Neuronal stem cell (in vitro differentiated cells): Measurements from ENCODE around the gene CDR2L.

Source experiments
- DNase-seq: peaks from one replicate; pipeline ENCODE4 v3.0.0-alpha.2; 2013; ENCODE audit warnings: low spot score
- H2AFZ ChIP-seq: one replicate; pipeline ENCODE4 v1.6.1; 2013; ENCODE audit warnings: mild to moderate bottlenecking, low read length, inconsistent platforms
- H2AK5ac ChIP-seq: 2 replicates; pipeline ENCODE4 v1.6.1; 2013; ENCODE audit warnings: low read depth, mild to moderate bottlenecking, inconsistent platforms, low read length, moderate library complexity, mixed read lengths
- H2BK120ac ChIP-seq: 2 replicates; pipeline ENCODE4 v1.6.1; 2013; ENCODE audit warnings: low read depth, mild to moderate bottlenecking, inconsistent platforms, low read length, moderate library complexity, mixed read lengths
- H2BK12ac ChIP-seq: one replicate; pipeline ENCODE4 v1.6.1; 2013; ENCODE audit warnings: low read length, inconsistent platforms
- H2BK15ac ChIP-seq: 2 replicates; pipeline ENCODE4 v1.6.1; 2013; ENCODE audit warnings: mild to moderate bottlenecking, low read length, inconsistent platforms, mixed read lengths
- H2BK5ac ChIP-seq: one replicate; pipeline ENCODE4 v1.6.1; 2013; ENCODE audit warnings: inconsistent platforms, mild to moderate bottlenecking, low read length, moderate library complexity
- H3K14ac ChIP-seq: one replicate; pipeline ENCODE4 v1.6.1; 2013; ENCODE audit warnings: low read length, inconsistent platforms
- H3K18ac ChIP-seq: 2 replicates; pipeline ENCODE4 v1.6.1; 2013; ENCODE audit warnings: low read length, inconsistent platforms
- H3K23ac ChIP-seq: 2 replicates; pipeline ENCODE4 v1.6.1; 2013; ENCODE audit warnings: low read depth, mild to moderate bottlenecking, mixed read lengths, low read length, inconsistent platforms; ENCODE audit not compliant: poor library complexity
- H3K27ac ChIP-seq: replicated peaks from 3 replicates; pipeline ENCODE4 v1.5.1; 2013; ENCODE audit warnings: low read length, inconsistent platforms
- H3K27me3 ChIP-seq, 3 experiments: 2 replicates each; pipeline ENCODE4 v1.6.1; 2013; ENCODE audit warnings: low read length in 3 of 3, mild to moderate bottlenecking in 2 of 3, inconsistent platforms in 1 of 3, low read depth in 1 of 3, mixed read lengths in 1 of 3, moderate library complexity in 1 of 3; ENCODE audit not compliant: control insufficient read depth in 3 of 3, insufficient read depth in 3 of 3
- H3K36me3 ChIP-seq, 2 donors: replicated peaks in 1 of 2; 2 replicates each; pipeline ENCODE4 v1.6.1; 2013; ENCODE audit warnings: low read length in 2 of 2; ENCODE audit not compliant: control insufficient read depth in 2 of 2, insufficient read depth in 2 of 2
- H3K4ac ChIP-seq: 2 replicates; pipeline ENCODE4 v1.6.1; 2013; ENCODE audit warnings: inconsistent platforms, mild to moderate bottlenecking, low read length, moderate library complexity
- H3K4me1 ChIP-seq, 2 donors: 1 replicate in 1 of 2; 2 replicates in 1 of 2; pipeline ENCODE4 v1.6.1; 2013; ENCODE audit warnings: low read length in 2 of 2, low read depth in 1 of 2; ENCODE audit not compliant: control insufficient read depth in 2 of 2, insufficient read depth in 1 of 2
- H3K4me2 ChIP-seq: one replicate; pipeline ENCODE4 v1.6.1; 2013; ENCODE audit warnings: mild to moderate bottlenecking, low read length, inconsistent platforms; ENCODE audit not compliant: insufficient read depth, poor library complexity, severe bottlenecking
- H3K4me3 ChIP-seq, 2 donors: 2 replicates each; pipeline ENCODE4 v1.5.1; 2013; ENCODE audit warnings: low read length in 2 of 2, mild to moderate bottlenecking in 2 of 2, inconsistent platforms in 1 of 2, moderate library complexity in 1 of 2
- H3K79me1 ChIP-seq: one replicate; pipeline ENCODE4 v1.6.1; 2013; ENCODE audit warnings: low read depth, mild to moderate bottlenecking, inconsistent platforms, low read length, moderate library complexity
- H3K9ac ChIP-seq: one replicate; pipeline ENCODE4 v1.6.1; 2013; ENCODE audit warnings: mild to moderate bottlenecking, low read depth, low read length, inconsistent platforms; ENCODE audit not compliant: poor library complexity
- H3K9me3 ChIP-seq, 2 donors: replicated peaks in 1 of 2; 2 replicates each; pipeline versions ENCODE3 to v1.6.1; 2013; ENCODE audit warnings: low read length in 2 of 2, mild to moderate bottlenecking in 2 of 2, inconsistent platforms in 1 of 2, low read depth in 1 of 2, mixed read lengths in 1 of 2, moderate library complexity in 1 of 2; ENCODE audit not compliant: control insufficient read depth in 2 of 2, insufficient read depth in 1 of 2
- H4K8ac ChIP-seq: one replicate; pipeline ENCODE4 v1.6.1; 2013; ENCODE audit warnings: low read depth, mild to moderate bottlenecking, inconsistent platforms, low read length, moderate library complexity
- H4K91ac ChIP-seq: one replicate; pipeline ENCODE4 v1.6.1; 2013; ENCODE audit warnings: low read length, low read depth, mild to moderate bottlenecking, inconsistent platforms; ENCODE audit not compliant: poor library complexity
- WGBS, 2 donors: extraction: QIAGEN DNeasy Blood & Tissue Kit; methylation state at CpG; one replicate each; pipeline ENCODE4 v1.1.7; 2013; ENCODE audit warnings: missing lambda C conversion rate in 2 of 2, mixed read lengths in 1 of 2; ENCODE audit not compliant: insufficient read length in 2 of 2, insufficient replicate concordance in 1 of 2; ENCODE audit errors: extremely low coverage in 2 of 2; 5-methylcytosine and 5-hydroxymethylcytosine counted together

The CDR2L gene

GRCh38 chr17:75032720-75033280 lies 45.4 kb downstream of the CDR2L start:
- DNase-seq = no peak
- no CpG with 5 or more reads among the region's 13 CpGs for WGBS, 2 donors

DNA sequence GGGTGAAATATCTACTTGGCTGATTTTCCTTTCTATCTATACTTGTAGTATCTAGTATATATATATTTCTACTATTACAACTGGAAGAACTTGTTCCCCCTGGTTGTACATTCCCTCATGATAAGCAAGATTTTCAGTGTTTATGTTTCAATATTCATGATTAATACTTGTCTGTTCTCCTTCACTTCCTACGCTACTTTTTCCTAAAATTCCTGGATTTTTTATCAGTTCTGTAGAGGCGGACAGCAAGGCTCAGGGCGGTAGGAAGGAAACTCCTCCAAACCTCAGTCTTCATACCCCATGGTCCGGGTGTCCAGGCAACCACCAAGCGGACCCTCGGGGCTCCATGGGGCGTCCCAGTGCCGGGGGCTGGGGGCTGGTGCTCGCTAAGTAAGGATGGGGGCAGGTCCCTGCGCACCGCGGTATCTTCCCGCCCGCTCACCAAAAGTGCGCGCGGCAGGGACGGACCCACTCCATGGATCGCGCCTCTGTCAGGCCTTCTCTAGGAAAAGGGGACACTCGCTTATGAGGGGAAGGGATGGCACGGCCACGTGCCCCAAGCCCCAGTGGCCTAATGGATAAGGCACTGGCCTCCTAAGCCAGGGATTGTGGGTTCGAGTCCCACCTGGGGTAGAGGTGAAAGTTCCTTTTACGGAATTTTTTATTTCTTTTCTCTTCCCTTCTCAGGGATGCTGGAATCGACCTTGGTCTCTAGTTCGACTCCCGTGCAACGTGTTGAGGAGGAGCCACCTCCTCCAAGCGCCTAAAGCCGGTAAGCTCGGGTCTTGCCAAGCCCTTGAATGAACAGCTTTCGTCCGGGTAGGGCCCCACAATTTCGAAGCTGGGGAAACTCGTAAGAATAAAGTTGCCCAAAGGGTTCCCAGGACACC lies 46.2 kb downstream of the CDR2L start:
- Histone ChIP-seq H3K14ac (no peak overlapping the region), H3K27ac (peak overlapping the region; percentile 76), H3K79me1 (no peaks in the 10 kb centered on the region)

More at GRCh38 chr17:75032720-75033280, 45.4 kb downstream of the CDR2L start:
- no peak overlapping the region for H4K8ac ChIP-seq
- H3K27me3 ChIP-seq = peaks cover 0 to 2% (median 0%) of the 10 kb centered on the region in 3 experiments
- H2AFZ ChIP-seq = peak overlapping the region; percentile 98
- H3K23ac ChIP-seq = no peak overlapping the region
- no peak overlapping the region for H3K4ac ChIP-seq
- no peak overlapping the region for H4K91ac ChIP-seq
- no peak overlapping the region for H2BK120ac ChIP-seq
- no peak overlapping the region for H3K9ac ChIP-seq
- H3K27ac ChIP-seq = no peak overlapping the region
- H3K36me3 ChIP-seq = peaks cover 4% of the 10 kb centered on the region in 2 donors
- peak overlapping the region; percentile 34 for H3K4me2 ChIP-seq
- no peak overlapping the region for H2BK5ac ChIP-seq
- no peaks in the 10 kb centered on the region for H3K79me1 ChIP-seq
- peaks cover 4% of the 10 kb centered on the region in 2 donors for H3K4me1 ChIP-seq
- H2BK12ac ChIP-seq = no peak overlapping the region
- no peak overlapping the region for H2AK5ac ChIP-seq
- peak overlapping the region; percentile 46 to 74 for H3K4me3 ChIP-seq
- no peak overlapping the region for H3K14ac ChIP-seq
- no peak overlapping the region for H3K18ac ChIP-seq
- peaks cover 2 to 10% of the 10 kb centered on the region in 2 donors for H3K9me3 ChIP-seq
- no peak overlapping the region for H2BK15ac ChIP-seq

GRCh38 chr17:75034236-75034908 lies 46.9 kb downstream of the CDR2L start:
- H3K14ac ChIP-seq = no peak overlapping the region
- H3K4me2 ChIP-seq = peak overlapping the region; percentile 65
- peak overlapping the region; percentile 59 for H2BK15ac ChIP-seq
- peak overlapping the region; percentile 74 to 99 for H3K4me3 ChIP-seq
- H3K9me3 ChIP-seq = peaks cover 2 to 10% of the 10 kb centered on the region in 2 donors
- peak; percentile 90 for DNase-seq
- H3K79me1 ChIP-seq = no peaks in the 10 kb centered on the region
- H2AK5ac ChIP-seq = peak overlapping the region; percentile 33
- H3K18ac ChIP-seq = peak overlapping the region; percentile 96
- H2BK120ac ChIP-seq = peak overlapping the region; percentile 84
- peak overlapping the region; percentile 94 for H2AFZ ChIP-seq
- peaks cover 7 to 15% of the 10 kb centered on the region in 2 donors for H3K36me3 ChIP-seq
- H2BK5ac ChIP-seq = peak overlapping the region; percentile 59
- peak overlapping the region; percentile 89 for H3K9ac ChIP-seq
- peak overlapping the region; percentile 12 for H3K23ac ChIP-seq
- H3K4me1 ChIP-seq = peaks cover 4% of the 10 kb centered on the region in 2 donors
- no peak overlapping the region for H3K4ac ChIP-seq
- H2BK12ac ChIP-seq = no peak overlapping the region
- H3K27me3 ChIP-seq = peaks cover 0 to 2% (median 0%) of the 10 kb centered on the region in 3 experiments
- no peak overlapping the region for H4K8ac ChIP-seq
- WGBS, 2 donors = no CpG with 5 or more reads among the region's 43 CpGs
- H3K27ac ChIP-seq = peak overlapping the region; percentile 80
- no peak overlapping the region for H4K91ac ChIP-seq

More for the DNA sequence above, 46.2 kb downstream of the CDR2L start:
- peak; percentile 98 for DNase-seq
- Histone ChIP-seq H3K27me3 (peaks cover 0 to 2% (median 0%) of the 10 kb centered on the region in 3 experiments), H4K91ac (no peak overlapping the region), H4K8ac (no peak overlapping the region), H2BK15ac (no peak overlapping the region), H3K36me3 (peaks cover 4 to 7% of the 10 kb centered on the region in 2 donors), H3K4me1 (peaks cover 4% of the 10 kb centered on the region in 2 donors), H2BK5ac (no peak overlapping the region), H3K4me3 (peak overlapping the region; percentile 74 to 99), H3K4me2 (peak overlapping the region; percentile 51), H3K4ac (no peak overlapping the region), H3K18ac (peak overlapping the region; percentile 98), H3K23ac (no peak overlapping the region), H2AK5ac (peak overlapping the region; percentile 33), H3K9ac (peak overlapping the region; percentile 87), H2BK120ac (no peak overlapping the region), H3K9me3 (peaks cover 2 to 10% of the 10 kb centered on the region in 2 donors), H2BK12ac (no peak overlapping the region), H2AFZ (peak overlapping the region; percentile 98)
- WGBS, 2 donors = no CpG with 5 or more reads among the region's 36 CpGs
